ENCODE measurements around the gene UBE2B.
"Not testable (repeated sequence)": the region's sequence is repeated elsewhere in the genome, so short reads cannot be mapped to it uniquely, and the experiment has no call there.

Gene UBE2B

GRCh38 chr5:134411228-134411545 lies 39.8 kb downstream of the UBE2B start:
- in situ Hi-C loops (cut with HindIII; ENCODE audit: low pct_unique_long_range_greater_than_20kb, low sequenced_read_pairs): no loop called here
- no peak for TF ChIP-seq JUND (IDR thresholded peaks at IDR 0.05; ENCODE audit: low read depth)
- DNase-seq (ENCODE audit: low read depth in 1 of 2, low spot score in 1 of 2): no peak

GRCh38 chr5:134411546-134412266 lies 40.3 kb downstream of the UBE2B start, which contains the start of gene CDKN2AIPNL:
TSS of gene CDKN2AIPNL (minus strand) at chr5:134411881. CDS start at chr5:134411854, 27 bp downstream.
- in situ Hi-C loops (cut with HindIII; ENCODE audit: low pct_unique_long_range_greater_than_20kb, low sequenced_read_pairs): no loop called here
- TF ChIP-seq JUND (IDR thresholded peaks at IDR 0.05; ENCODE audit: low read depth): no peak
- DNase-seq (ENCODE audit: low read depth in 1 of 2, low spot score in 1 of 2): peak; percentile 87 to 89

GRCh38 chr5:134413046-134413445 lies 41.7 kb downstream of the UBE2B start:
- no peak for DNase-seq (ENCODE audit: low read depth in 1 of 2, low spot score in 1 of 2)
- in situ Hi-C loops (cut with HindIII; ENCODE audit: low pct_unique_long_range_greater_than_20kb, low sequenced_read_pairs): no loop called here
- TF ChIP-seq JUND (IDR thresholded peaks at IDR 0.05; ENCODE audit: low read depth): no peak

DNA sequence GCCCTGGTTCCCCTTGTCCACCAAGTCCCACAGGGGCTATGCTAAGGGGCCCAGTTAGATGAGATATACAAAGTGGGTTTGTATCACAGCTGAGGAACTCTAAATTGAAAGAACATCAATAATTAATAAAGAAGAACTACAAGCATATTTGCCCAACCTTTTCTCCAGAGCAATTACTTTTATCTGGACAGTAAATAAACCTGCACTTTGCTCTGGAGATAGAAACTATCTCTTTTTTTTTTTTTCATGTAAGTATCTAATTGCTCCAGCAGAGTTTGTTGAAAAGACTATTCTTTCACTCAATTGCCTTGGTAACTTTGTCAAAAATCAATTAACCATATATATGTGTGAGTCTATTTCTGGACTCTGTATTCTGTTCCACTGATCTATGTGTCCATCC lies 46.3 kb downstream of the UBE2B start:
- in situ Hi-C loops (cut with HindIII; ENCODE audit: low pct_unique_long_range_greater_than_20kb, low sequenced_read_pairs): no loop called here
- no peak for DNase-seq (ENCODE audit: low read depth in 1 of 2, low spot score in 1 of 2)
- TF ChIP-seq JUND (IDR thresholded peaks at IDR 0.05; ENCODE audit: low read depth): no peak

GRCh38 chr5:134418958-134419357 lies 47.6 kb downstream of the UBE2B start:
- TF ChIP-seq JUND (IDR thresholded peaks at IDR 0.05; ENCODE audit: low read depth): no peak
- in situ Hi-C loops (cut with HindIII; ENCODE audit: low pct_unique_long_range_greater_than_20kb, low sequenced_read_pairs): no loop called here
- no peak for DNase-seq (ENCODE audit: low read depth in 1 of 2, low spot score in 1 of 2)

DNA sequence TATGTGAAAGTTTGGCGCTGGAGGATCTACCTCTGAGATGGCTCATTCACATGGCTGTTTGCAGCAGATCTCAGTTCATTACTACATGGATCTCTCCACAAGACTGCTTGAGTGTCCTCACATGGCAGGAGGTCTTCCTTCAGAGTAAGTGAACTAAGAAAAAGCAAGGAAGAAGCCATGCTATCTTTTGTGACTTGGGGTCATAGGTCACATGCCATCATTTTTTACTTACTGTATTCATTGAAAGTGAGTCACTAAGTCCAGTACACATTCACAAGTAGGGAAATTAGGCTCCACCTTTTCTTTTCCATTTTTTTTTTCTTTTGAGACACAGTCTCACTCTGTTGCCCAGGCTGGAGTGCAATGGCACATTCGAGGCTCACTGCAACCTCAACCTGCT lies 49.0 kb downstream of the UBE2B start:
- TF ChIP-seq JUND (IDR thresholded peaks at IDR 0.05; ENCODE audit: low read depth): no peak
- in situ Hi-C loops (cut with HindIII; ENCODE audit: low pct_unique_long_range_greater_than_20kb, low sequenced_read_pairs): no loop called here
- no peak for DNase-seq (ENCODE audit: low read depth in 1 of 2, low spot score in 1 of 2)

- DNase-seq (ENCODE audit: low read depth in 1 of 2, low spot score in 1 of 2); in situ Hi-C loops (cut with HindIII; ENCODE audit: low pct_unique_long_range_greater_than_20kb, low sequenced_read_pairs): not testable (repeated sequence)
These were observed 49.7 kb downstream of the UBE2B start for GRCh38 chr5:134421038-134421437.

- TF ChIP-seq JUND (IDR thresholded peaks at IDR 0.05; ENCODE audit: low read depth): no peak
- peak in 1 of 2 experiments; percentile 44 for DNase-seq (ENCODE audit: low read depth in 1 of 2, low spot score in 1 of 2)
- in situ Hi-C loops (cut with HindIII; ENCODE audit: low pct_unique_long_range_greater_than_20kb, low sequenced_read_pairs): no loop called here
These were observed 51.5 kb downstream of the UBE2B start for GRCh38 chr5:134422791-134423365.

DNA sequence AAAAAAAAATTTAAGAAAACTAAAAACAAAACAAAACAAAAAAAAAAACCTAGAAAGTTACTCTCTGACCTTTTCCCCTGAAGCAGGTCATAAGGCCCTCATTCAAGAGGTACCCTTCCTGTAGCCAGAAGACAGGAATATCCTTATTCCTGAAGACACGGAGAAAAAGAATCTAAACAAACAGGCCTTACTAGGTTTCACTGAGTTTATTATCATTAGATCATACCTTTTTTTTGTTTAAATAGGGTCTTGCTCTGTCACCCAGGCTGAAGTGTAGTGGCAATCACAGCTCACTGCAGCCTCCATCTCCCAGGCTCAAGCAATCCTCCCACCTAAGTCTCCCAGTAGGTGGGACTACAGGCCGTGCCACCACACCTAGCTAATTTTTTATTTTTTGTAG lies 52.0 kb downstream of the UBE2B start:
- TF ChIP-seq JUND (IDR thresholded peaks at IDR 0.05; ENCODE audit: low read depth): no peak
- peak in 1 of 2 experiments; percentile 36 for DNase-seq (ENCODE audit: low read depth in 1 of 2, low spot score in 1 of 2)
- in situ Hi-C loops (cut with HindIII; ENCODE audit: low pct_unique_long_range_greater_than_20kb, low sequenced_read_pairs): no loop called here

GRCh38 chr5:134426361-134426760 lies 55.0 kb downstream of the UBE2B start:
- in situ Hi-C loops (cut with HindIII; ENCODE audit: low pct_unique_long_range_greater_than_20kb, low sequenced_read_pairs): no loop called here
- TF ChIP-seq JUND (IDR thresholded peaks at IDR 0.05; ENCODE audit: low read depth): no peak
- no peak for DNase-seq (ENCODE audit: low read depth in 1 of 2, low spot score in 1 of 2)

DNA sequence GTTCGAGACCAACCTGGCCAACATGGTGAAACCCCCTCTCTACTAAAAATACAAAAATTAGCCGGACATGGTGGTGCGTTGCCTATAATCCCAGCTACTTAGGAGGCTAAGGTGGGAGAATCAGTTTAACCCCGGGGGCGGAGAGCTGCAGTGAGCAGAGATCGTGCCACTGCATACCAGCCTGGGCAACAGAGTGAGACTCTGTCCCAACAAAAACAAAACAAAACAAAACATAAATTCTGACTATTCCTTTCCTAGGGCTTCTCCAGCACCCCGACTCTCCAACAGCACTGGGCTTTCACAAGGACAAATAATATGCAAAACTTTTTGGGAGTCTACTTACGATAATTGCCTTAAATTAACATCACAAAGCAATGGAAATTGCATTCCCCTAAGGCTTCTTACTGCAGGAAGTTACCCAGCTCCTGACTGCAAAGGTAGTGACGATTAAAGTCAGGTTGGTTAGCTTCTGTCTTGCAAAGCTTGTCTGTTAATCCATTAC lies 56.2 kb downstream of the UBE2B start:
- in situ Hi-C loops (cut with HindIII; ENCODE audit: low pct_unique_long_range_greater_than_20kb, low sequenced_read_pairs): no loop called here
- DNase-seq (ENCODE audit: low read depth in 1 of 2, low spot score in 1 of 2): no peak
- TF ChIP-seq JUND (IDR thresholded peaks at IDR 0.05; ENCODE audit: low read depth): no peak

DNA sequence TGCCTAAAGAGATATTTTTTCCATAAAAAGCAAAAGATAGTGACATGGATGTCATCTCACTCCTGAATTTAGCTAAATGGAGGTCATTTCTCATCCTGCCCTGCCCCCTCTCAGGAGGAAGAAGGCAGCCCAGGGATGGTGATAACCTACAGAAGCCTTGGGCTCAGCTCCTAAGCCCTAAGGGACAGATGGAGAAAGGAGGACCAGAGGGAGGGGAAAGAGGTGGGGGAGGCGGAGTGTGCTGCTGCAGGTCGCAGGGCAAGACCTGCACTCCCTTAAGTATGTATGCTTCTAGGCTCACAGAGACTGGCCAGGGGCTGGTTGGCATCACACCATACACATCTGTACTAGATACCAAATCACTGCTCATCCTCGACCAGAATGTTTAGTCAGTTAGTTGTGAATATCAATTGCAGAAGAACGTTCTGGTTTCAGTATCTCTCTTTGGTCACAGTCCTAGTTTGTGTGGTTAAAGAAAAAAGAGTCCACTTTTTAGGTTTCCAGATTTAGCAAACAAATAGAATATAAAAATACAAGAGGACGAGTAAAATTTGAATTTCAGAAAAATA lies 58.7 kb downstream of the UBE2B start:
- DNase-seq (ENCODE audit: low read depth in 1 of 2, low spot score in 1 of 2): no peak
- in situ Hi-C loops (cut with HindIII; ENCODE audit: low pct_unique_long_range_greater_than_20kb, low sequenced_read_pairs): no loop called here
- TF ChIP-seq JUND (IDR thresholded peaks at IDR 0.05; ENCODE audit: low read depth): no peak

DNA sequence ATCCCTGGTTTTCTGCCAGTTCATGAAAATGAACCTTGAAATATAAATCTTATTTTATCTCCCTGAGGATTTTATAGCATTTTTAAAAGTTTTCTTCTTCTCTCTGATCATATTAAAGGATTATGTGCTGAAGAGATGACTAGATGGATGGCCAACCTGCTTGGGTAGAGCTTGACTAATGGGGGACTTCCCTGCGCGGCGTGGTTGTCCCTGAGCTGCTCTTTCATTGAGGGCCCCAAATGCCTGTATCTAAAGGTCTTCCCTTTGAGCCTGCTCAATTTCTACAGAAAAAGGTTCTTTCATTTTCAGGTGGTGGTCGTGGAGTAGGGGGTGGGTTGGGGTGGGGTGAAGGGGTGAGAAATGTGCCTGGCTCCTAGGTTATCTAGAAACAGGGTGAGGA lies 60.8 kb downstream of the UBE2B start:
- no peak for TF ChIP-seq JUND (IDR thresholded peaks at IDR 0.05; ENCODE audit: low read depth)
- in situ Hi-C loops (cut with HindIII; ENCODE audit: low pct_unique_long_range_greater_than_20kb, low sequenced_read_pairs): no loop called here
- DNase-seq (ENCODE audit: low read depth in 1 of 2, low spot score in 1 of 2): no peak
